Panc1 (cell line): Measurements from ENCODE around the gene DAPK1. TPM values are rescaled to one million over a fixed set of nuclear protein-coding genes. Genes with fewer than 3 reads are reported as not detected.

ENCODE experiments used
- ATAC-seq: fragments of 200-7000 bp; cut with Tn5 transposase; 2 replicates; pipeline ENCODE4 v1.9.1; 2020; ENCODE audit warnings: mild to moderate bottlenecking, moderate library complexity
- BruUV-seq: library from RNA; stranded (reverse); fragments of 400-500 nt; replicated peaks from 2 replicates; lab custom pipeline; 2021; lab: Mats Ljungman, UMichigan
- CTCF ChIA-PET: fragments of 300-600 bp; sonication (Branson Sonifier 250); formaldehyde crosslinking; loops from one replicate; lab custom pipeline; 2022; ENCODE audit warnings: antibody characterized with exemption; lab: Charles Lee
- POLR2A ChIA-PET: fragments of 300-600 bp; sonication (Branson Sonifier 250); formaldehyde crosslinking; loops from one replicate; lab custom pipeline; 2022; ENCODE audit warnings: antibody characterized with exemption; lab: Charles Lee
- DNase-seq: peaks from one replicate; pipeline ENCODE4 v3.0.0-alpha.2; 2010; ENCODE audit warnings: low read depth, low spot score
- H3K27ac ChIP-seq: 2 replicates; pipeline ENCODE4 v1.5.1; 2011; ENCODE audit warnings: mild to moderate bottlenecking, low read length, inconsistent platforms
- H3K27me3 ChIP-seq: fragments of 200-500 bp; sonication (Bioruptor generic); 2 replicates; pipeline ENCODE4 v1.6.0; 2014; ENCODE audit warnings: low read length, inconsistent platforms; ENCODE audit not compliant: control insufficient read depth, insufficient read depth
- H3K36me3 ChIP-seq: fragments of 200-500 bp; sonication (Bioruptor generic); 2 replicates; pipeline ENCODE4 v1.5.1; 2014; ENCODE audit warnings: inconsistent platforms, mild to moderate bottlenecking, low read length, moderate library complexity; ENCODE audit not compliant: control insufficient read depth, insufficient read depth
- H3K4me1 ChIP-seq: 2 replicates; pipeline ENCODE4 v1.5.1; 2011; ENCODE audit warnings: inconsistent platforms, mild to moderate bottlenecking, low read length, moderate library complexity; ENCODE audit not compliant: control insufficient read depth, insufficient read depth
- H3K4me3 ChIP-seq, 2 experiments: 2 replicates each; pipeline ENCODE4 v1.5.1; 2011 to 2012; ENCODE audit warnings: low read depth in 2 of 2, low read length in 2 of 2, mild to moderate bottlenecking in 2 of 2, inconsistent platforms in 1 of 2, moderate library complexity in 1 of 2
- H3K9me3 ChIP-seq: fragments of 200-500 bp; sonication (Bioruptor generic); 2 replicates; pipeline ENCODE4 v1.5.1; 2014; ENCODE audit warnings: low read depth, mild to moderate bottlenecking, inconsistent platforms, low read length, moderate library complexity; ENCODE audit not compliant: control insufficient read depth, insufficient read depth
- POLR2AphosphoS5 ChIP-seq: IDR thresholded peaks from 2 replicates; pipeline ENCODE4 v1.6.1; 2012; ENCODE audit warnings: mild to moderate bottlenecking, low read depth, low read length, moderate library complexity
- SIN3A ChIP-seq: IDR thresholded peaks from 2 replicates; pipeline ENCODE4 v1.6.1; 2012; ENCODE audit warnings: low read depth, mild to moderate bottlenecking, low read length, moderate library complexity, borderline replicate concordance; ENCODE audit not compliant: insufficient read depth
- TCF7L2 ChIP-seq: IDR thresholded peaks from 2 replicates; pipeline ENCODE4 v1.6.1; 2011; ENCODE audit warnings: mild to moderate bottlenecking, low read depth, low read length, inconsistent platforms
- in situ Hi-C: cut with HindIII; loops from 2 replicates; pipeline ENCODE4 v1.10.0; 2016; ENCODE audit warnings: low sequenced_read_pairs, low pct_unique_long_range_greater_than_20kb
- intact Hi-C: fragments of 100-400 bp; cut with micrococcal nuclease; formaldehyde crosslinking; loops from one replicate; pipeline ENCODE4 v1.10.0; 2022; ENCODE audit not compliant: unreplicated experiment
- total RNA-seq: library from RNA; stranded (reverse); gene quantifications from one replicate; pipeline ENCODE4 v1.2.1, GENCODE V29; 2021; ENCODE audit not compliant: unreplicated experiment
- TF ChIP-seq, protein P1 (sequence below): fragments of 450-650 bp; IDR thresholded peaks from 2 replicates; pipeline ENCODE4 v1.5.1; 2017; ENCODE audit warnings: mild to moderate bottlenecking
- TF ChIP-seq, protein P2 (sequence below), 2 experiments: IDR thresholded peaks; 2 replicates each; pipeline ENCODE4 v1.6.1; 2011 to 2012; ENCODE audit warnings: low read depth in 2 of 2, control low read depth in 1 of 2, low read length in 1 of 2, mild to moderate bottlenecking in 1 of 2, moderate library complexity in 1 of 2; ENCODE audit not compliant: insufficient read depth in 1 of 2

Gene DAPK1
- total RNA-seq, 1 experiment from 2014 or later: 0.87 TPM

DNA sequence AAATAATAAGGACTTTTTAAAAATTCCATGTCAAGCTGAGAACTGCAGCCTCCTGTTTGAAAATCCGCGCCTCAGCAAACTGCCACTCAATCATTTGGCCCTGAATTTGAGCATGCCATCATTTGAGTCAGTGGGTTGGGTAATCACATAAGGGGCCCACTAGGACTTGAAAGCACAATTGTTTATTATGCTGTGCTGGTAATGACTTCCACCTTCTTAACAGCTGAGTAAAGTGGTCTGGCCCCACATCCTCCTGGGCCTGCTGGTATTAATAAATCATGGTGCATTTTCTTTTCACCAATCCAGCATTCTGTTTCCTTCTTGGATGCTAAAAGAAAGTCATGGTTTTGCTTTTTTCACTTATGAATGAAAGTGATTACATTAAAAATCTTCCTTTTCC, 125.3 kb downstream of the DAPK1 start:
- intact Hi-C loops: no loop called here
- TF ChIP-seq TCF7L2 (no peak), POLR2AphosphoS5 (no peak), SIN3A (no peak)
- TF ChIP-seq, protein P1, sequence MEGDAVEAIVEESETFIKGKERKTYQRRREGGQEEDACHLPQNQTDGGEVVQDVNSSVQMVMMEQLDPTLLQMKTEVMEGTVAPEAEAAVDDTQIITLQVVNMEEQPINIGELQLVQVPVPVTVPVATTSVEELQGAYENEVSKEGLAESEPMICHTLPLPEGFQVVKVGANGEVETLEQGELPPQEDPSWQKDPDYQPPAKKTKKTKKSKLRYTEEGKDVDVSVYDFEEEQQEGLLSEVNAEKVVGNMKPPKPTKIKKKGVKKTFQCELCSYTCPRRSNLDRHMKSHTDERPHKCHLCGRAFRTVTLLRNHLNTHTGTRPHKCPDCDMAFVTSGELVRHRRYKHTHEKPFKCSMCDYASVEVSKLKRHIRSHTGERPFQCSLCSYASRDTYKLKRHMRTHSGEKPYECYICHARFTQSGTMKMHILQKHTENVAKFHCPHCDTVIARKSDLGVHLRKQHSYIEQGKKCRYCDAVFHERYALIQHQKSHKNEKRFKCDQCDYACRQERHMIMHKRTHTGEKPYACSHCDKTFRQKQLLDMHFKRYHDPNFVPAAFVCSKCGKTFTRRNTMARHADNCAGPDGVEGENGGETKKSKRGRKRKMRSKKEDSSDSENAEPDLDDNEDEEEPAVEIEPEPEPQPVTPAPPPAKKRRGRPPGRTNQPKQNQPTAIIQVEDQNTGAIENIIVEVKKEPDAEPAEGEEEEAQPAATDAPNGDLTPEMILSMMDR: no peak
- TF ChIP-seq, protein P2, sequence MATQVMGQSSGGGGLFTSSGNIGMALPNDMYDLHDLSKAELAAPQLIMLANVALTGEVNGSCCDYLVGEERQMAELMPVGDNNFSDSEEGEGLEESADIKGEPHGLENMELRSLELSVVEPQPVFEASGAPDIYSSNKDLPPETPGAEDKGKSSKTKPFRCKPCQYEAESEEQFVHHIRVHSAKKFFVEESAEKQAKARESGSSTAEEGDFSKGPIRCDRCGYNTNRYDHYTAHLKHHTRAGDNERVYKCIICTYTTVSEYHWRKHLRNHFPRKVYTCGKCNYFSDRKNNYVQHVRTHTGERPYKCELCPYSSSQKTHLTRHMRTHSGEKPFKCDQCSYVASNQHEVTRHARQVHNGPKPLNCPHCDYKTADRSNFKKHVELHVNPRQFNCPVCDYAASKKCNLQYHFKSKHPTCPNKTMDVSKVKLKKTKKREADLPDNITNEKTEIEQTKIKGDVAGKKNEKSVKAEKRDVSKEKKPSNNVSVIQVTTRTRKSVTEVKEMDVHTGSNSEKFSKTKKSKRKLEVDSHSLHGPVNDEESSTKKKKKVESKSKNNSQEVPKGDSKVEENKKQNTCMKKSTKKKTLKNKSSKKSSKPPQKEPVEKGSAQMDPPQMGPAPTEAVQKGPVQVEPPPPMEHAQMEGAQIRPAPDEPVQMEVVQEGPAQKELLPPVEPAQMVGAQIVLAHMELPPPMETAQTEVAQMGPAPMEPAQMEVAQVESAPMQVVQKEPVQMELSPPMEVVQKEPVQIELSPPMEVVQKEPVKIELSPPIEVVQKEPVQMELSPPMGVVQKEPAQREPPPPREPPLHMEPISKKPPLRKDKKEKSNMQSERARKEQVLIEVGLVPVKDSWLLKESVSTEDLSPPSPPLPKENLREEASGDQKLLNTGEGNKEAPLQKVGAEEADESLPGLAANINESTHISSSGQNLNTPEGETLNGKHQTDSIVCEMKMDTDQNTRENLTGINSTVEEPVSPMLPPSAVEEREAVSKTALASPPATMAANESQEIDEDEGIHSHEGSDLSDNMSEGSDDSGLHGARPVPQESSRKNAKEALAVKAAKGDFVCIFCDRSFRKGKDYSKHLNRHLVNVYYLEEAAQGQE (IDR thresholded peaks at IDR 0.05; ENCODE audit: insufficient read depth in 1 of 2, low read depth in 2 of 2, low read length in 1 of 2): no peak
- ATAC-seq (no peak), DNase-seq (no peak)
- no peaks in the 10 kb centered on the region for H3K9me3 ChIP-seq
- ChIA-PET CTCF (no interaction called here), POLR2A (no interaction called here)
- H3K4me3 ChIP-seq: no peak overlapping the region
- no TSS peak for BruUV-seq
- no peaks in the 10 kb centered on the region for H3K27me3 ChIP-seq
- H3K27ac ChIP-seq: no peak overlapping the region
- no peaks in the 10 kb centered on the region for H3K36me3 ChIP-seq
- in situ Hi-C loops: no loop called here
- no peaks in the 10 kb centered on the region for H3K4me1 ChIP-seq

DNA sequence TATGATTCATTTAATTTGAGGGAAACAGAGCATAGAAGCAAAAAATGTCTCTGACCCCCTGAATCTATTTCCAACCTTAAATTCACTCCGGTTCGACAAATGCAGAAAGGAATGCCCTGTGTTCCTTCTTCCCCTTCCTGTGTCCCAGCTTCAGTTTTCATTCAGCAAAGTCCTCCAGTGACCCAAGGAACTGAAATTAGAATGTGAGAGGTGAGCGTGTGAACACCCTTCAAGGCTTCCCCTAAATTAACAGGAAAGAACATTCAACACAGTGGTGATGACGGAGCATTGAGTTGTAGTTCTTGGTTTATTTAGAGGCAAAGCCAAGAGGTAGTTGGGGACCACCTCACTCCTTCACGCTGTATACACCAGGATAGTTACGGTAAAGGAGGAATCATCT, 130.7 kb downstream of the DAPK1 start:
- DNase-seq: no peak
- CTCF ChIA-PET: no interaction called here
- Histone ChIP-seq H3K27me3 (no peaks in the 10 kb centered on the region), H3K4me1 (no peaks in the 10 kb centered on the region), H3K36me3 (no peaks in the 10 kb centered on the region), H3K4me3 (no peak overlapping the region), H3K9me3 (no peaks in the 10 kb centered on the region), H3K27ac (no peak overlapping the region)
- no TSS peak for BruUV-seq
- in situ Hi-C loops (no loop called here), intact Hi-C loops (no loop called here)
- TF ChIP-seq, protein P2 (IDR thresholded peaks at IDR 0.05; ENCODE audit: insufficient read depth in 1 of 2, low read depth in 2 of 2, low read length in 1 of 2): no peak
- no peak for TF ChIP-seq TCF7L2
- POLR2A ChIA-PET: no interaction called here
- no peak for ATAC-seq
